ENCODE measurements around the gene NME7.
"Not testable (repeated sequence)": the region's sequence is repeated elsewhere in the genome, so short reads cannot be mapped to it uniquely, and the experiment has no call there.

Gene NME7

DNA sequence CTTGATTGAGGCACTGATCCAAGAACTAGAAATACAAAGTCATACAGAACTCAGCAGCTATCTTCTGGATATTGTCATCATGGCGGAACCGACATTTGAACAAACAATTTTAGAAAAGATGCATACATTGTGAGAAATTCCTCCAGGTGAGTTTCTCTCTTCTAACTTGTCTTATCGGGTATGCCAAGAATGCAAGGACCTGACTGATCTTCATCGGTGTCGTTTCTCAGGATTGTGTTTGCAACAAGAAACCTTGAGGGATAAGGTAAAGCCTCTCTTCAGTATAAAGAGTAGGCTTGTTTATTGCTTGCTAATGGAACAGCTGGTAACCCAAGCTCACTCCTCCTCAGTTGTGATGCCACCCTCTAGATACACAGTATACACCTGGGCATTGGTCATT lies 62.2 kb downstream of the NME7 start:
- DNase-seq (ENCODE audit: low read depth), result no peak

GRCh38 chr1:169300854-169301253 lies 66.7 kb downstream of the NME7 start:
- DNase-seq (ENCODE audit: low read depth), result no peak

GRCh38 chr1:169298441-169298840 lies 69.2 kb downstream of the NME7 start:
- DNase-seq (ENCODE audit: low read depth), result no peak

GRCh38 chr1:169295846-169296245 lies 71.8 kb downstream of the NME7 start:
- no peak for DNase-seq (ENCODE audit: low read depth)

- no peak for DNase-seq (ENCODE audit: low read depth)
Measured at GRCh38 chr1:169295425-169295824, 72.2 kb downstream of the NME7 start.

- no peak for DNase-seq (ENCODE audit: low read depth)
Measured at GRCh38 chr1:169289016-169289415, 78.6 kb downstream of the NME7 start.

GRCh38 chr1:169288011-169288414 lies 79.6 kb downstream of the NME7 start:
- no peak for DNase-seq (ENCODE audit: low read depth)

- no peak for DNase-seq (ENCODE audit: low read depth)
Measured at GRCh38 chr1:169287280-169287679, 80.3 kb downstream of the NME7 start.

GRCh38 chr1:169281562-169281961 lies 86.0 kb downstream of the NME7 start:
- not testable (repeated sequence) for DNase-seq (ENCODE audit: low read depth)

- no peak for DNase-seq (ENCODE audit: low read depth)
Measured at GRCh38 chr1:169271098-169271497, 96.5 kb downstream of the NME7 start.

- DNase-seq (ENCODE audit: low read depth), result no peak
Measured at GRCh38 chr1:169266133-169266532, 101.5 kb downstream of the NME7 start.

DNA sequence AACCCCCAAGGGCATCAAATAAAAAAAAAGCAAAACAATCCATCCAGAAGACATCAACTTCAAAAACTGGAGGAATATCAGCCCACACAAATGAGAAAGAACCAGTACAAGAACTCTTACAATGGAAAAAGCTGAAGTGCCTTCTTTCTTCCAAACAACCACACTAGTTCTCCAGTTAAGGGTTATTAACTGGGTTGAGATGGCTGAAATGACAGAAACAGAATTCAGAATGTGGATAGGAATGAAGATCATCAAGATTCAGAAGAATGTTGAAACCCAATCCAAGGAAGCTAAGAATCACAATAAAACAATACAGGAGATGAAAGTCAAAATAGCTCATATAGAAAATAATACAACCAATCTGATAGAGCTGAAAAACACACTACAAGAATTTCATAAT lies 104.5 kb downstream of the NME7 start:
- DNase-seq (ENCODE audit: low read depth), result no peak

- DNase-seq (ENCODE audit: low read depth), result no peak
Measured at GRCh38 chr1:169261884-169262283, 105.7 kb downstream of the NME7 start.

GRCh38 chr1:169260478-169261151 lies 107.0 kb downstream of the NME7 start:
- no peak for DNase-seq (ENCODE audit: low read depth)

GRCh38 chr1:169259816-169260215 lies 107.8 kb downstream of the NME7 start:
- DNase-seq (ENCODE audit: low read depth), result no peak

DNA sequence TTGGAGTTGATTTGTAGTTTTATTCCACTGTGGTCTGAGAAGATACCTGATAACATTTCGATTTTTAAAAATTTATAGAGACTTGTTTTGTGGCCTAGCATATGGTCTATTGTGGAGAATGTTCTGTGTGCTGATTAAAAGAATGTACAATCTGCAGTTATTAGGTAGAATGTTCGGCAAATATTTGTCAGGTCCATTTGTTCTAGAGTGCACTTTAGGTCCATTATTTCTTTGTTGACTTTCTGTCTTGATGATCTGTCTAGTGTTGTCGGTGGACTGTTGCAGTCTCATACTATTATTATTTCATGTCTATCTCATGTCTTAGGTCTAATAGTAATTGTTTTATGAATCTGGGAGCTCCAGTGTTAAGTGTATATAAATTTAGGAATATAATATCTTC lies 116.8 kb downstream of the NME7 start:
- DNase-seq (ENCODE audit: low read depth), result no peak

- no peak for DNase-seq (ENCODE audit: low read depth)
Measured at GRCh38 chr1:169250022-169250421, 117.6 kb downstream of the NME7 start.

DNA sequence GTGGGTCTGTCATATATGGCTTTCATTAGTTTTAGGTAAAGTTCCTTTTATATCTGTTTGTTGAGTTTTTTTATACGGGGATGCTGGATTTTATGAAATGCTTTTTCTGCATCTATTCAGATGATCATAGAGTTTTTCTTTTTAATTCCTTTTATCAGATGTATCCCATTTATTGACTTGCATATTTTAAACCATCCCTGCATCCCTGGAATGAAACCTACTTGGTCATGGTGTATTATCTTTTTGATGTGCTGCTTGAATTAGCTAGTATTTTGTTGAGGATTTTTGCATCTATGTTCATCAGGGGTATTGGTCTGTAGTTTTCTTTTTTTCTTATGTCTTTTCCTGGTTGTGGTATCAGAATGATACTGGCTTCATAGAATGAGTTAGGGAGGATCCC lies 118.0 kb downstream of the NME7 start:
- no peak for DNase-seq (ENCODE audit: low read depth)

DNA sequence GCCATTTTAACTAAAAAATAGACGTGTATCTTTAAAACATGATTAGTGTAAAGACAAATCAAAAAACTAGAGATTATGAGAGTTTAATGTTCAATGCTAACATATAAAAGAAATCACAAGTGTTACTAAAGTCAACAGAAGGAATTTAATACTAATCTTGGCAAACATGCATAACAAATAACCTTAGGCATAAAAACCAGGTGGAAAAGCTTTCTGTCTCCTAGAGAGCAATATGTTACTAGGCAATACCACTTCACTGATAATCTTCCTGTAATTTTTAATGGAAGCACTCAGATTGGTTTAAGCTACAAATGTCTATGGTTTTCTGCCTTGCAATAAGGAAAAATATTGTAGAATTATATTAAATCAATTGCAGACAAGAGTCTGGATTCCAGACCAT lies 121.9 kb downstream of the NME7 start:
- no peak for DNase-seq (ENCODE audit: low read depth)

GRCh38 chr1:169240449-169241232 lies 127.0 kb downstream of the NME7 start:
- DNase-seq (ENCODE audit: low read depth), result no peak

- DNase-seq (ENCODE audit: low read depth), result no peak
Measured at GRCh38 chr1:169236880-169237279, 130.7 kb downstream of the NME7 start.

DNA sequence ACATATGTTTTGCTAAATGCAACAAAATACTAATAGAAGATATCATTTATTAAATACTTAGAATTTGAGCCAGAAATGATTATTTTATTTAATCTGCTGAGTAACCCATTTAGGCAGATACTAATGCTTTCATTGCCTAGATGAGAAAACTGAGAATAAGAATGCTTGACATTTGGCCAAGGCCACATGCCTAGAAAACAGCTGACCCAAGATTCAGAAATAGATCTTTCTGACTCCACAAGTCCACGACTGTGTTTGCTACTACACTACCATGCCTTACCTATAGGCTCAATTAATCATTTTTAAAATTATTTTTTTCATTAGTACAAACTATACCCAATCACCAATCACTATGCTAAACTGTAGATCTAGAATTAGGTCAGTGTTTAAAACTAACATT lies 131.5 kb downstream of the NME7 start:
- DNase-seq (ENCODE audit: low read depth), result no peak

DNA sequence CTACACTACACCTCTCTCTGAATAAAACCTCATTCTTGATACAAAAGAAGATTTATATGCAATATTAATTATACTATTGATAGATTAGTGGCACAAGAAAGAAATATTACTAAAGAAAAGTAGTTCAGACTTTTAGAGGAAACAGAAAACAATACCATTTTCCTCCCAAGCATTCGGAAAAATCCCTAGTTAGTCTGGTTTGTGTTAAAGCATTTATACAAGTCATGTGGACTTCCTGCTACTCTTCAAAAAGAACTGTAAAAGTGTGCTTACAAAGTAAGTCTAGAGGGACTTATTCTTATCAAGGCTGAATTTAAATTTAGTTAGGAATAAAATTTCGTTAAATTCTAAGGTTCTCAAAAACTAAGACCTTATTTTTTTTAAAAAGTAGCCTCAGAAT lies 132.0 kb downstream of the NME7 start:
- DNase-seq (ENCODE audit: low read depth), result no peak

- no peak for DNase-seq (ENCODE audit: low read depth)
Measured at GRCh38 chr1:169234780-169235179, 132.8 kb downstream of the NME7 start.
